HepG2 (cell line): ENCODE results near the gene CHCHD3. TPM values are rescaled to one million over a fixed set of nuclear protein-coding genes. Genes with fewer than 3 reads are reported as not detected.

ENCODE experiments used
- ATAC-seq: fragments of 200-7000 bp; cut with Tn5 transposase; 3 replicates; pipeline ENCODE4 v1.9.1; 2020; ENCODE audit warnings: mild to moderate bottlenecking, moderate library complexity
- BruUV-seq: library from RNA; stranded (reverse); fragments of 400-500 nt; replicated peaks from 2 replicates; lab custom pipeline; 2021; lab: Mats Ljungman, UMichigan
- CTCF ChIA-PET: fragments of 300-600 bp; formaldehyde crosslinking; extraction: SDS; loops from one replicate; lab custom pipeline; 2021; ENCODE audit warnings: low total read pairs, inconsistent platforms, low intra/inter-chr PET ratio; lab: Yijun Ruan, JAX
- POLR2A ChIA-PET: fragments of 350-600 bp; sonication (Branson Sonifier 250); formaldehyde crosslinking; loops from one replicate; lab custom pipeline; 2020; ENCODE audit warnings: antibody characterized with exemption, inconsistent platforms; lab: Yijun Ruan, JAX
- DNase-seq: peaks from one replicate; pipeline ENCODE4 v3.0.0-alpha.2; 2015; ENCODE audit warnings: low spot score
- FAIRE-seq: peaks from 3 replicates; lab custom pipeline; 2011; peaks lifted over from hg19 to GRCh38; lab: Jason Lieb, UNC
- H2AFZ ChIP-seq: one replicate; pipeline ENCODE4 v1.6.1; 2011; ENCODE audit warnings: low read length, inconsistent platforms
- H3K27ac ChIP-seq: fragments of 300-600 bp; 3 replicates; pipeline ENCODE4 v1.8.0; 2011; ENCODE audit warnings: mixed run types, mild to moderate bottlenecking, mixed read lengths, low read length, inconsistent platforms; ENCODE audit not compliant: insufficient read depth; ENCODE audit errors: extremely low read length
- H3K27me3 ChIP-seq, 2 experiments: fragments of 200-600 bp in 1 of 2; 2 replicates in 1 of 2; 3 replicates in 1 of 2; pipeline versions ENCODE4 v1.6.0 to v1.8.0; 2011; ENCODE audit warnings: low read length in 2 of 2, mild to moderate bottlenecking in 2 of 2, moderate library complexity in 2 of 2, inconsistent platforms in 1 of 2; ENCODE audit not compliant: insufficient read depth in 2 of 2, control insufficient read depth in 1 of 2
- H3K36me3 ChIP-seq, 2 experiments: fragments of 200-600 bp in 1 of 2; replicated peaks in 1 of 2; 2 replicates in 1 of 2; 3 replicates in 1 of 2; pipeline versions ENCODE4 v1.5.1 to v1.8.0; 2011; ENCODE audit warnings: low read length in 2 of 2, inconsistent platforms in 1 of 2; ENCODE audit not compliant: insufficient read depth in 2 of 2, control insufficient read depth in 1 of 2
- H3K4me1 ChIP-seq: 2 replicates; pipeline ENCODE4 v1.5.1; 2012; ENCODE audit warnings: low read length, inconsistent platforms; ENCODE audit not compliant: insufficient read depth
- H3K4me2 ChIP-seq: 2 replicates; pipeline ENCODE4 v1.6.0; 2011; ENCODE audit warnings: low read depth, low read length, inconsistent platforms
- H3K4me3 ChIP-seq, 3 experiments: fragments of 200-600 bp in 1 of 3; sonication (generic), shearing (Covaris generic) in 1 of 3; replicated peaks in 1 of 3; 2 replicates each; pipeline ENCODE4 v1.5.1; 2011 to 2016; ENCODE audit warnings: low read length in 3 of 3, inconsistent platforms in 2 of 3, low read depth in 2 of 3, mild to moderate bottlenecking in 2 of 3, control low read depth in 1 of 3, mixed read lengths in 1 of 3; ENCODE audit not compliant: insufficient read depth in 1 of 3
- H3K79me2 ChIP-seq: one replicate; pipeline ENCODE4 v1.6.1; 2011; ENCODE audit warnings: low read length, inconsistent platforms; ENCODE audit not compliant: insufficient read depth
- H3K9ac ChIP-seq: 2 replicates; pipeline ENCODE4 v1.6.0; 2011; ENCODE audit warnings: mild to moderate bottlenecking, low read depth, low read length, inconsistent platforms; ENCODE audit not compliant: insufficient read depth
- H3K9me3 ChIP-seq: 2 replicates; pipeline ENCODE4 v1.5.1; 2012; ENCODE audit warnings: mild to moderate bottlenecking, low read length
- H4K20me1 ChIP-seq: 2 replicates; pipeline ENCODE4 v1.6.0; 2011; ENCODE audit warnings: inconsistent platforms, mild to moderate bottlenecking, low read length, moderate library complexity; ENCODE audit not compliant: insufficient read depth
- ATAD3A ChIP-seq: sonication (generic); formaldehyde crosslinking; IDR thresholded peaks from 2 replicates; pipeline ENCODE4 v1.4.0; 2020; ENCODE audit warnings: missing genetic modification reagents
- CREB3 ChIP-seq: sonication (generic); formaldehyde crosslinking; IDR thresholded peaks from 2 replicates; pipeline ENCODE4 v1.5.0; 2020; ENCODE audit warnings: missing genetic modification reagents
- MAFF ChIP-seq: IDR thresholded peaks from 2 replicates; pipeline ENCODE4 v1.6.1; 2011; ENCODE audit warnings: low read depth, low read length, improper control_type of control experiment
- MAFK ChIP-seq, 2 experiments: IDR thresholded peaks in 1 of 2; conservative IDR thresholded peaks in 1 of 2; 2 replicates each; pipeline ENCODE4 v1.6.1; 2011; ENCODE audit warnings: improper control_type of control experiment in 2 of 2, low read length in 2 of 2
- MED13 ChIP-seq: sonication (generic); formaldehyde crosslinking; IDR thresholded peaks from 2 replicates; pipeline ENCODE4 v1.5.0; 2020; ENCODE audit warnings: missing genetic modification reagents
- RARA ChIP-seq: IDR thresholded peaks from 2 replicates; pipeline ENCODE4 v1.6.1; 2016; ENCODE audit warnings: missing genetic modification reagents, missing compliant biosample characterization
- SNAPC2 ChIP-seq: sonication (generic); formaldehyde crosslinking; IDR thresholded peaks from 2 replicates; pipeline ENCODE4 v1.8.1; 2022; ENCODE audit warnings: mild to moderate bottlenecking, missing genetic modification reagents
- ZBTB34 ChIP-seq: sonication (generic); formaldehyde crosslinking; IDR thresholded peaks from 2 replicates; pipeline ENCODE4 v1.8.0; 2022; ENCODE audit warnings: mild to moderate bottlenecking, missing genetic modification reagents
- ZC3H4 ChIP-seq: sonication (generic); formaldehyde crosslinking; IDR thresholded peaks from 2 replicates; pipeline ENCODE4 v1.4.0; 2020; ENCODE audit warnings: missing genetic modification reagents, borderline replicate concordance
- ZNF101 ChIP-seq: sonication (generic); formaldehyde crosslinking; IDR thresholded peaks from 2 replicates; pipeline ENCODE4 v1.4.0; 2020; ENCODE audit warnings: mild to moderate bottlenecking, low read depth, missing genetic modification reagents, borderline replicate concordance
- ZNF674 ChIP-seq: sonication (generic); formaldehyde crosslinking; IDR thresholded peaks from 2 replicates; pipeline ENCODE4 v1.5.0; 2020; ENCODE audit warnings: low read depth, mild to moderate bottlenecking, missing genetic modification reagents
- ZNF775 ChIP-seq: sonication (generic); formaldehyde crosslinking; IDR thresholded peaks from 2 replicates; pipeline ENCODE4 v1.4.0; 2020; ENCODE audit warnings: missing genetic modification reagents, mild to moderate bottlenecking, moderate library complexity, borderline replicate concordance
- WGBS: methylation state at CpG from one replicate; pipeline ENCODE4 v1.1.6; 2017; ENCODE audit warnings: low lambda C conversion rate; 5-methylcytosine and 5-hydroxymethylcytosine counted together
- in situ Hi-C: cut with HindIII; loops from 2 replicates; pipeline ENCODE4 v1.10.0; 2017; ENCODE audit warnings: low pct_unique_long_range_greater_than_20kb; ENCODE audit not compliant: extremely low pct_ligation_motif_present
- intact Hi-C: fragments of 100-400 bp; cut with micrococcal nuclease; formaldehyde crosslinking; loops from one replicate; pipeline ENCODE4 v1.10.0; 2022; ENCODE audit not compliant: unreplicated experiment
- polyA plus RNA-seq, 8 experiments: library from polyadenylated mRNA; depleted of rRNA in 3 of 8; stranded (reverse) in 7 of 8; unstranded in 1 of 8; fragments of >200 nt; fragmentation: Illumina TruSeq in 4 of 8; extraction: Trizol in 4 of 8; gene quantifications; 2 replicates each; pipeline versions ENCODE4 v1.2.1 to v1.2.3, GENCODE V29; 2011 to 2016; ENCODE audit warnings: low read depth in 4 of 8, missing spikeins in 1 of 8, mixed read lengths in 1 of 8; ENCODE audit not compliant: insufficient read depth in 1 of 8
- total RNA-seq, 5 experiments: library from RNA; depleted of rRNA; stranded (reverse); fragments of >200 nt; fragmentation: Illumina TruSeq; extraction: Trizol; gene quantifications; 2 replicates each; pipeline ENCODE4 v1.2.3, GENCODE V29; 2016; ENCODE audit warnings: low read depth in 1 of 5

Gene CHCHD3
- total and polyA plus RNA-seq, 2 of the 13 experiments (the other 11 are each of a cell fraction or from before 2014, with no cell fraction given), result 32.7 to 86.8 TPM

- POLR2A ChIA-PET, result no interaction called here
- in situ Hi-C loops, result no loop called here
- intact Hi-C loops, result no loop called here
- H2AFZ ChIP-seq, result no peak overlapping the region
- no peaks in the 10 kb centered on the region for H4K20me1 ChIP-seq
- FAIRE-seq, result no peak
- no peak overlapping the region for H3K27ac ChIP-seq
- peaks cover 6 to 15% of the 10 kb centered on the region in 2 experiments for H3K36me3 ChIP-seq
- no TSS peak for BruUV-seq
- no peak overlapping the region for H3K4me2 ChIP-seq
- 94% methylated on average over 1 of the region's 1 CpG for WGBS
- no peak for DNase-seq
- no peaks in the 10 kb centered on the region for H3K27me3 ChIP-seq
- no peaks in the 10 kb centered on the region for H3K4me1 ChIP-seq
- no peaks in the 10 kb centered on the region for H3K79me2 ChIP-seq
- no peak overlapping the region for H3K4me3 ChIP-seq
- no peaks in the 10 kb centered on the region for H3K9me3 ChIP-seq
- no peak for ATAC-seq
- no peak for TF ChIP-seq SNAPC2 (CRISPR knock-in tag)
- TF ChIP-seq ZC3H4 (CRISPR knock-in tag), result no peak
- TF ChIP-seq ZNF775 (CRISPR knock-in tag), result no peak
- TF ChIP-seq MED13 (CRISPR knock-in tag), result no peak
- TF ChIP-seq ZNF101 (CRISPR knock-in tag), result no peak
- TF ChIP-seq ZNF674 (CRISPR knock-in tag), result no peak
- TF ChIP-seq MAFF, result peak; percentile 35; the same call in 1 of the 2 replicates
- peak; percentile 45 to 52; a peak in 3 of 4 replicates for TF ChIP-seq MAFK (conservative IDR thresholded peaks at IDR 0.05 in 1 of 2, IDR thresholded peaks at IDR 0.05 in 1 of 2; ENCODE audit: low read length in 2 of 2)
- TF ChIP-seq CREB3 (CRISPR knock-in tag), result no peak
- no peak for TF ChIP-seq RARA
- no peak for TF ChIP-seq ATAD3A (CRISPR knock-in tag)
- TF ChIP-seq ZBTB34 (CRISPR knock-in tag), result no peak
- CTCF ChIA-PET, result no interaction called here
- H3K9ac ChIP-seq, result no peak overlapping the region
Observed at GRCh38 chr7:132970257-132970656, 111.6 kb downstream of the CHCHD3 start.
